Measurements from ENCODE around the gene CCL19.
A peak's percentile ranks its signal among the peaks of the same experiment; 100 is the strongest.

GRCh38 chr9:34654323-34655051, 36.6 kb downstream of the CCL19 start:
- TF ChIP-seq CTCF (IDR thresholded peaks at IDR 0.05 in 8 of 11, conservative IDR thresholded peaks at IDR 0.05 in 3 of 11) = no peak
- no peak for TF ChIP-seq POLR2A (IDR thresholded peaks at IDR 0.05)
- peak; percentile 24 to 67 (median 63) for TF ChIP-seq POLR2AphosphoS5 (IDR thresholded peaks at IDR 0.05)

Measured in spleen (tissue), 7 donors.